ENCODE measurements around the gene PRR15. TPM values are rescaled to one million over a fixed set of nuclear protein-coding genes. Genes with fewer than 3 reads are reported as not detected.

Gene PRR15
- total RNA-seq, 1 experiment from 2014 or later = 2.9 TPM

DNA sequence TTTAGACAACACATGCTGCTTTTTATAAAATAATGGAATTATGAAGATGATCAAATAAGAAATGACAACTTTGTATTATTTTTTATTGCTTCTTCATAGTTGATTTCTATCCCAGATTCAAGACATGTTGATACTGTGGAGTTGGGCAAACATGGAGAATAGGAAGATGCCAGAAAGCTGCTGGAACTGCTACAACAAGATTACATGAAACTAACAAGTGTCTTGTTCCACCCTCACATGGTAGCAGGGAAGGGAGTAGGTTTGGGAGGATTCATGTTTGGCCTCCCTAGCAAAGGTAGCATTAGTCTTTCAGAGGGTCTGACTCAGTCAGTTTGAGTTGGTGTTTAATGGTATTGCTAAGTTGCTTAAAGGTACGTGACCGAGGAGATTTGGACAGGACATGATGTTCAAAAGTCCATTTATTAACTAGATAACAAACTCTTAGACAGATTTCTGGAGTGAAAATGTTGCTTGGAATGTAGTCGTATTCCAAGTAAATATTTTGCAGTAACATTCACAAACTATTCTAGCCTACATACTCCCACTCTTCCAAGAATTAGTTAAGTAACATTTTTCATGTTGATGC is 33.1 kb downstream of the PRR15 start:
- RAD21 ChIA-PET (ENCODE audit: low non-redundant PET in 1 of 2, low total read pairs in 2 of 2, uncharacterized antibody in 2 of 2, unreplicated experiment in 2 of 2) = no interaction called here
- Histone ChIP-seq H3K79me2 (ENCODE audit: insufficient read depth, low read length) (no peaks in the 10 kb centered on the region), H3K27me3 (ENCODE audit: insufficient read depth, low read length) (no peaks in the 10 kb centered on the region), H3K9ac (ENCODE audit: low read length) (no peak overlapping the region), H4K20me1 (ENCODE audit: insufficient read depth) (no peaks in the 10 kb centered on the region), H3K9me3 (ENCODE audit: control insufficient read depth in 1 of 2, insufficient read depth in 1 of 2, low read depth in 1 of 2, low read length in 2 of 2) (no peaks in the 10 kb centered on the region), H3K36me3 (ENCODE audit: control insufficient read depth in 1 of 2, insufficient read depth in 2 of 2, low read length in 2 of 2) (no peaks in the 10 kb centered on the region), H3K4me1 (ENCODE audit: control insufficient read depth in 1 of 2, insufficient read depth in 2 of 2, low read length in 2 of 2) (no peaks in the 10 kb centered on the region), H3K4me2 (ENCODE audit: low read length) (no peak overlapping the region), H3K9me2 (ENCODE audit: insufficient read depth) (no peaks in the 10 kb centered on the region), H3K27ac (ENCODE audit: low read depth, low read length) (no peak overlapping the region), H2AFZ (ENCODE audit: low read depth, low read length, poor library complexity, severe bottlenecking) (no peak overlapping the region), H3K4me3 (replicated peaks in 1 of 2; ENCODE audit: low read depth in 1 of 2, low read length in 2 of 2) (no peak overlapping the region)
- no TSS peak for BruUV-seq (replicated peaks)
- DNase-seq (ENCODE audit: low read depth, low spot score) (no peak), ATAC-seq (no peak)
- TF ChIP-seq ZFX (IDR thresholded peaks at IDR 0.05) = no peak
- TF ChIP-seq, protein P1, sequence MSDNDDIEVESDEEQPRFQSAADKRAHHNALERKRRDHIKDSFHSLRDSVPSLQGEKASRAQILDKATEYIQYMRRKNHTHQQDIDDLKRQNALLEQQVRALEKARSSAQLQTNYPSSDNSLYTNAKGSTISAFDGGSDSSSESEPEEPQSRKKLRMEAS (IDR thresholded peaks at IDR 0.05) = no peak
- no peak for TF ChIP-seq SIN3A (IDR thresholded peaks at IDR 0.05; ENCODE audit: low read depth)
- no peak for TF ChIP-seq FOSL1 (IDR thresholded peaks at IDR 0.05; ENCODE audit: low read depth)
- no peak for TF ChIP-seq ELF1 (IDR thresholded peaks at IDR 0.05; ENCODE audit: borderline replicate concordance, low read depth)
- no peak for TF ChIP-seq SRF (IDR thresholded peaks at IDR 0.05; ENCODE audit: low read depth)
- TF ChIP-seq CTCF (IDR thresholded peaks at IDR 0.05 in 2 of 3, conservative IDR thresholded peaks at IDR 0.05 in 1 of 3; ENCODE audit: borderline replicate concordance in 1 of 3, insufficient read depth in 1 of 3, low read depth in 2 of 3, low read length in 2 of 3) = no peak
- no peak for TF ChIP-seq ZNF274 (IDR thresholded peaks at IDR 0.05; ENCODE audit: low read depth, low read length)
- no peak for TF ChIP-seq JUND (IDR thresholded peaks at IDR 0.05)
- TF ChIP-seq EZH2phosphoT487 (IDR thresholded peaks at IDR 0.05; ENCODE audit: borderline replicate concordance) = no peak
- TF ChIP-seq RAD21 (IDR thresholded peaks at IDR 0.05; ENCODE audit: low read depth) = no peak
- no peak for TF ChIP-seq ZBTB33 (IDR thresholded peaks at IDR 0.05; ENCODE audit: extremely low read depth, insufficient replicate concordance, low read length)
- TF ChIP-seq TCF7L2 (IDR thresholded peaks at IDR 0.05; ENCODE audit: borderline replicate concordance, extremely low read depth, insufficient read depth, insufficient read length) = no peak
- TF ChIP-seq EZH2 (IDR thresholded peaks at IDR 0.05) = no peak
- TF ChIP-seq, protein P2, sequence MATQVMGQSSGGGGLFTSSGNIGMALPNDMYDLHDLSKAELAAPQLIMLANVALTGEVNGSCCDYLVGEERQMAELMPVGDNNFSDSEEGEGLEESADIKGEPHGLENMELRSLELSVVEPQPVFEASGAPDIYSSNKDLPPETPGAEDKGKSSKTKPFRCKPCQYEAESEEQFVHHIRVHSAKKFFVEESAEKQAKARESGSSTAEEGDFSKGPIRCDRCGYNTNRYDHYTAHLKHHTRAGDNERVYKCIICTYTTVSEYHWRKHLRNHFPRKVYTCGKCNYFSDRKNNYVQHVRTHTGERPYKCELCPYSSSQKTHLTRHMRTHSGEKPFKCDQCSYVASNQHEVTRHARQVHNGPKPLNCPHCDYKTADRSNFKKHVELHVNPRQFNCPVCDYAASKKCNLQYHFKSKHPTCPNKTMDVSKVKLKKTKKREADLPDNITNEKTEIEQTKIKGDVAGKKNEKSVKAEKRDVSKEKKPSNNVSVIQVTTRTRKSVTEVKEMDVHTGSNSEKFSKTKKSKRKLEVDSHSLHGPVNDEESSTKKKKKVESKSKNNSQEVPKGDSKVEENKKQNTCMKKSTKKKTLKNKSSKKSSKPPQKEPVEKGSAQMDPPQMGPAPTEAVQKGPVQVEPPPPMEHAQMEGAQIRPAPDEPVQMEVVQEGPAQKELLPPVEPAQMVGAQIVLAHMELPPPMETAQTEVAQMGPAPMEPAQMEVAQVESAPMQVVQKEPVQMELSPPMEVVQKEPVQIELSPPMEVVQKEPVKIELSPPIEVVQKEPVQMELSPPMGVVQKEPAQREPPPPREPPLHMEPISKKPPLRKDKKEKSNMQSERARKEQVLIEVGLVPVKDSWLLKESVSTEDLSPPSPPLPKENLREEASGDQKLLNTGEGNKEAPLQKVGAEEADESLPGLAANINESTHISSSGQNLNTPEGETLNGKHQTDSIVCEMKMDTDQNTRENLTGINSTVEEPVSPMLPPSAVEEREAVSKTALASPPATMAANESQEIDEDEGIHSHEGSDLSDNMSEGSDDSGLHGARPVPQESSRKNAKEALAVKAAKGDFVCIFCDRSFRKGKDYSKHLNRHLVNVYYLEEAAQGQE (IDR thresholded peaks at IDR 0.05; ENCODE audit: low read depth) = no peak
- TF ChIP-seq, protein P3, sequence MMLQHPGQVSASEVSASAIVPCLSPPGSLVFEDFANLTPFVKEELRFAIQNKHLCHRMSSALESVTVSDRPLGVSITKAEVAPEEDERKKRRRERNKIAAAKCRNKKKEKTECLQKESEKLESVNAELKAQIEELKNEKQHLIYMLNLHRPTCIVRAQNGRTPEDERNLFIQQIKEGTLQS (IDR thresholded peaks at IDR 0.05) = no peak
- TF ChIP-seq SP1 (IDR thresholded peaks at IDR 0.05; ENCODE audit: low read depth) = no peak
- intact Hi-C loops (cut with micrococcal nuclease) = no loop called here
- POLR2A ChIA-PET = no interaction called here
- CTCF ChIA-PET = interaction anchor here (1.4 kb wide), 1 partner anchor 8 kb away, joined by 3 read pairs; no protein-coding TSS in a partner anchor
